Parathyroid adenoma (tissue), 2 donors: ENCODE data around the gene DHRS2.

ENCODE experiments used
- H2AFZ ChIP-seq: fragments of 300-600 bp; sonication (generic); one replicate; pipeline ENCODE4 v1.7.0; 2017; ENCODE audit warnings: antibody characterized with exemption, mild to moderate bottlenecking
- H3K27ac ChIP-seq: fragments of 300-600 bp; sonication (generic); one replicate; pipeline ENCODE4 v1.7.0; 2017
- H3K27me3 ChIP-seq: fragments of 300-600 bp; sonication (generic); one replicate; pipeline ENCODE4 v1.7.0; 2017; ENCODE audit warnings: low read length; ENCODE audit not compliant: control insufficient read depth, insufficient read depth
- H3K36me3 ChIP-seq: fragments of 300-600 bp; sonication (generic); one replicate; pipeline ENCODE4 v1.7.0; 2017; ENCODE audit warnings: low read length; ENCODE audit not compliant: control insufficient read depth, insufficient read depth
- H3K4me1 ChIP-seq: fragments of 300-600 bp; sonication (generic); one replicate; pipeline ENCODE4 v1.7.0; 2017; ENCODE audit warnings: control low read depth
- H3K4me2 ChIP-seq: fragments of 300-600 bp; sonication (generic); one replicate; pipeline ENCODE4 v1.7.0; 2017; ENCODE audit warnings: low read length
- H3K4me3 ChIP-seq: fragments of 300-600 bp; sonication (generic); one replicate; pipeline ENCODE4 v1.7.0; 2017; ENCODE audit warnings: low read depth, low read length
- H3K79me2 ChIP-seq: fragments of 300-600 bp; sonication (generic); one replicate; pipeline ENCODE4 v1.7.0; 2017; ENCODE audit warnings: control low read depth
- H3K9ac ChIP-seq: fragments of 300-600 bp; sonication (generic); one replicate; pipeline ENCODE4 v1.7.0; 2017; ENCODE audit warnings: mild to moderate bottlenecking
- H3K9me3 ChIP-seq: fragments of 300-600 bp; sonication (generic); one replicate; pipeline ENCODE4 v1.7.0; 2017; ENCODE audit warnings: low read length; ENCODE audit not compliant: control insufficient read depth
- CTCF ChIP-seq: fragments of 300-600 bp; sonication (generic); IDR thresholded peaks from one replicate; pipeline ENCODE4 v1.7.0; 2017; ENCODE audit warnings: antibody characterized with exemption, mild to moderate bottlenecking
- donor health status: primary hyperparathyroidism.

The DHRS2 gene

GRCh38 chr14:23603103-23603502 is 33.1 kb upstream of the DHRS2 start:
- no peak overlapping the region for H3K27ac ChIP-seq
- no peak overlapping the region for H3K9ac ChIP-seq
- no peak overlapping the region for H3K4me2 ChIP-seq
- H3K36me3 ChIP-seq, result no peaks in the 10 kb centered on the region
- no peaks in the 10 kb centered on the region for H3K79me2 ChIP-seq
- TF ChIP-seq CTCF, result no peak
- H2AFZ ChIP-seq, result no peak overlapping the region
- no peak overlapping the region for H3K4me3 ChIP-seq
- no peaks in the 10 kb centered on the region for H3K9me3 ChIP-seq
- no peaks in the 10 kb centered on the region for H3K27me3 ChIP-seq
- H3K4me1 ChIP-seq, result no peaks in the 10 kb centered on the region

- Histone ChIP-seq H3K9me3 (no peaks in the 10 kb centered on the region), H3K79me2 (no peaks in the 10 kb centered on the region), H3K27ac (no peak overlapping the region), H3K27me3 (no peaks in the 10 kb centered on the region), H3K4me3 (no peak overlapping the region), H3K9ac (no peak overlapping the region), H3K4me2 (no peak overlapping the region), H3K36me3 (no peaks in the 10 kb centered on the region), H3K4me1 (no peaks in the 10 kb centered on the region), H2AFZ (no peak overlapping the region)
- no peak for TF ChIP-seq CTCF
Measured at GRCh38 chr14:23604148-23604547, 32.0 kb upstream of the DHRS2 start.

GRCh38 chr14:23604675-23605170 is 31.4 kb upstream of the DHRS2 start:
- no peaks in the 10 kb centered on the region for H3K4me1 ChIP-seq
- no peak overlapping the region for H3K27ac ChIP-seq
- no peak overlapping the region for H3K4me2 ChIP-seq
- no peak overlapping the region for H3K9ac ChIP-seq
- H3K4me3 ChIP-seq, result no peak overlapping the region
- no peaks in the 10 kb centered on the region for H3K36me3 ChIP-seq
- no peaks in the 10 kb centered on the region for H3K27me3 ChIP-seq
- H3K9me3 ChIP-seq, result no peaks in the 10 kb centered on the region
- H2AFZ ChIP-seq, result no peak overlapping the region
- TF ChIP-seq CTCF, result no peak
- H3K79me2 ChIP-seq, result no peaks in the 10 kb centered on the region

GRCh38 chr14:23605931-23606585 is 30.1 kb upstream of the DHRS2 start:
- Histone ChIP-seq H3K4me1 (no peaks in the 10 kb centered on the region), H3K27me3 (no peaks in the 10 kb centered on the region), H3K4me2 (no peak overlapping the region), H3K9ac (no peak overlapping the region), H3K79me2 (no peaks in the 10 kb centered on the region), H3K9me3 (no peaks in the 10 kb centered on the region), H3K4me3 (no peak overlapping the region), H3K27ac (no peak overlapping the region), H2AFZ (no peak overlapping the region), H3K36me3 (no peaks in the 10 kb centered on the region)
- no peak for TF ChIP-seq CTCF

GRCh38 chr14:23608454-23608853 is 27.7 kb upstream of the DHRS2 start:
- H3K9me3 ChIP-seq, result no peaks in the 10 kb centered on the region
- TF ChIP-seq CTCF, result no peak
- H3K27ac ChIP-seq, result no peak overlapping the region
- no peak overlapping the region for H2AFZ ChIP-seq
- no peaks in the 10 kb centered on the region for H3K36me3 ChIP-seq
- H3K9ac ChIP-seq, result no peak overlapping the region
- H3K4me3 ChIP-seq, result no peak overlapping the region
- H3K27me3 ChIP-seq, result no peaks in the 10 kb centered on the region
- H3K4me2 ChIP-seq, result no peak overlapping the region
- H3K79me2 ChIP-seq, result no peaks in the 10 kb centered on the region
- H3K4me1 ChIP-seq, result no peaks in the 10 kb centered on the region
